Neural crest cell (in vitro differentiated cells): Measurements from ENCODE around the gene IFNLR1. TPM values are rescaled to one million over a fixed set of nuclear protein-coding genes. Genes with fewer than 3 reads are reported as not detected.

Experiments used
- DNase-seq: peaks from one replicate; pipeline ENCODE4 v3.0.0; 2021; ENCODE audit warnings: low read depth, mixed read lengths, low spot score
- H3K27ac Mint-ChIP-seq: one replicate; pipeline ENCODE4 v1.8.0; 2021; ENCODE audit warnings: mild to moderate bottlenecking, mixed read lengths; ENCODE audit not compliant: unreplicated experiment
- H3K27me3 Mint-ChIP-seq: 2 replicates; pipeline ENCODE4 v1.8.0; 2021; ENCODE audit warnings: low read depth, mild to moderate bottlenecking, mixed read lengths
- H3K36me3 Mint-ChIP-seq: 2 replicates; pipeline ENCODE4 v1.8.0; 2021; ENCODE audit warnings: low read depth, mild to moderate bottlenecking, mixed read lengths
- H3K4me1 Mint-ChIP-seq: 2 replicates; pipeline ENCODE4 v1.8.0; 2021; ENCODE audit warnings: mixed read lengths
- H3K4me3 Mint-ChIP-seq: one replicate; pipeline ENCODE4 v1.8.0; 2021; ENCODE audit warnings: mild to moderate bottlenecking, mixed read lengths
- H3K9me3 Mint-ChIP-seq: 2 replicates; pipeline ENCODE4 v1.8.0; 2021; ENCODE audit warnings: mixed read lengths
- total RNA-seq: library from RNA; stranded (reverse); gene quantifications from 2 replicates; pipeline ENCODE4 v1.2.1, GENCODE V29; 2021
- TF ChIP-seq, protein P1 (sequence below): fragments of 200-600 bp; sonication (generic); conservative IDR thresholded peaks from 2 replicates; pipeline ENCODE4 v1.5.0; 2021; ENCODE audit warnings: antibody characterized with exemption, mild to moderate bottlenecking

IFNLR1 gene
- total RNA-seq, 1 donor from 2014 or later: 0.21 TPM

GRCh38 chr1:24169286-24169685, 17.8 kb downstream of the IFNLR1 start:
- TF ChIP-seq, protein P1, sequence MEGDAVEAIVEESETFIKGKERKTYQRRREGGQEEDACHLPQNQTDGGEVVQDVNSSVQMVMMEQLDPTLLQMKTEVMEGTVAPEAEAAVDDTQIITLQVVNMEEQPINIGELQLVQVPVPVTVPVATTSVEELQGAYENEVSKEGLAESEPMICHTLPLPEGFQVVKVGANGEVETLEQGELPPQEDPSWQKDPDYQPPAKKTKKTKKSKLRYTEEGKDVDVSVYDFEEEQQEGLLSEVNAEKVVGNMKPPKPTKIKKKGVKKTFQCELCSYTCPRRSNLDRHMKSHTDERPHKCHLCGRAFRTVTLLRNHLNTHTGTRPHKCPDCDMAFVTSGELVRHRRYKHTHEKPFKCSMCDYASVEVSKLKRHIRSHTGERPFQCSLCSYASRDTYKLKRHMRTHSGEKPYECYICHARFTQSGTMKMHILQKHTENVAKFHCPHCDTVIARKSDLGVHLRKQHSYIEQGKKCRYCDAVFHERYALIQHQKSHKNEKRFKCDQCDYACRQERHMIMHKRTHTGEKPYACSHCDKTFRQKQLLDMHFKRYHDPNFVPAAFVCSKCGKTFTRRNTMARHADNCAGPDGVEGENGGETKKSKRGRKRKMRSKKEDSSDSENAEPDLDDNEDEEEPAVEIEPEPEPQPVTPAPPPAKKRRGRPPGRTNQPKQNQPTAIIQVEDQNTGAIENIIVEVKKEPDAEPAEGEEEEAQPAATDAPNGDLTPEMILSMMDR: no peak
- no peak for DNase-seq
- Mint-ChIP-seq H3K9me3 (no peaks in the 10 kb centered on the region), H3K36me3 (no peaks in the 10 kb centered on the region), H3K4me3 (no peak overlapping the region), H3K27ac (no peak overlapping the region), H3K27me3 (peaks cover 12% of the 10 kb centered on the region), H3K4me1 (no peaks in the 10 kb centered on the region)

DNA sequence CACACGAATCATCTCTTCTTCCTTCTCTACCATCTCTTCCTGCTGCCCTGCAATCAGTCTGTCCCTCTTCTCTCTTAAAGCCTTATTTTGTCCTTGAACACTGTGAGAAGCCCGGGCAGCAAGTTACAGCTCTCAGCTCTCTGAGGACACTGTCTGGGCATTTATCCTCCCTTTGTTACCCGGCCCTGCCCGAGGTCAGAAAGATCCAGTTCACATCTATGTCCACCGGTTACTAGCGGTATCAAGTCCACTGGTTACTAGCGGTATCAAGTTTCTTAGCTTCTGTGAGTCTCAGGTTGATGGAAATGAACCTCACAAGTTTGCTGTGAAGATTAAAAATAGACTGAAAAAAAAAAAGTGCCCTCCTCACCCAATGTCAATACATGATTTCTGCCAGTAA, 18.8 kb downstream of the IFNLR1 start:
- no peaks in the 10 kb centered on the region for H3K36me3 Mint-ChIP-seq
- no peak for DNase-seq
- no peaks in the 10 kb centered on the region for H3K4me1 Mint-ChIP-seq
- H3K27ac Mint-ChIP-seq: no peak overlapping the region
- TF ChIP-seq, protein P1: no peak
- H3K27me3 Mint-ChIP-seq: peaks cover 4% of the 10 kb centered on the region
- H3K4me3 Mint-ChIP-seq: no peak overlapping the region
- H3K9me3 Mint-ChIP-seq: no peaks in the 10 kb centered on the region

- H3K9me3 Mint-ChIP-seq: no peaks in the 10 kb centered on the region
- TF ChIP-seq, protein P1: no peak
- H3K4me3 Mint-ChIP-seq: no peak overlapping the region
- H3K4me1 Mint-ChIP-seq: no peaks in the 10 kb centered on the region
- H3K27me3 Mint-ChIP-seq: peaks cover 4% of the 10 kb centered on the region
- H3K36me3 Mint-ChIP-seq: no peaks in the 10 kb centered on the region
- no peak for DNase-seq
- no peak overlapping the region for H3K27ac Mint-ChIP-seq
Observed at GRCh38 chr1:24167008-24167407, 20.1 kb downstream of the IFNLR1 start.

GRCh38 chr1:24165500-24165899, 21.6 kb downstream of the IFNLR1 start:
- Mint-ChIP-seq H3K27ac (no peak overlapping the region), H3K36me3 (no peaks in the 10 kb centered on the region), H3K27me3 (peaks cover 6% of the 10 kb centered on the region), H3K4me1 (no peaks in the 10 kb centered on the region), H3K4me3 (no peak overlapping the region), H3K9me3 (no peaks in the 10 kb centered on the region)
- no peak for DNase-seq
- TF ChIP-seq, protein P1: no peak

DNA sequence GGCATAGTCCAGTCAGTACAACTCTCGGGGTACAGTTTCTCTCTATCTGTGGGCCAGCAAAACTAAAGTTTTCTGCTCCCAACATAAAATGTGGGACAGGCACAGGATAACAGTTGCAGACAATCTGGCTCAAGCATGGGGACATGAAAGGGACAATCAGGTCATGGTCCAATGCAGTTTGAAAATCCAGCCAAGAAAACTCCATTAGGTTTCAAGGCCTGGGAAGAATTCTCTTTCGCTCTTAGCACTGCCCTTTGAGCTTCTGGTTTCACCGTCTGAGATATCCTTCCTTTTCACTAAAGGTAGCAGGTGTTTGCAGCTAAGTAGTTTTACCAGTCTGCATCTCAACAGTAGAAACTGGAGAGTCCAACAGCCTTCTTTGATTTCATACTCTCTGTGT, 23.1 kb downstream of the IFNLR1 start:
- H3K36me3 Mint-ChIP-seq: no peaks in the 10 kb centered on the region
- H3K27ac Mint-ChIP-seq: no peak overlapping the region
- no peak overlapping the region for H3K4me3 Mint-ChIP-seq
- no peaks in the 10 kb centered on the region for H3K9me3 Mint-ChIP-seq
- TF ChIP-seq, protein P1: no peak
- peaks cover 8% of the 10 kb centered on the region for H3K27me3 Mint-ChIP-seq
- no peak for DNase-seq
- no peaks in the 10 kb centered on the region for H3K4me1 Mint-ChIP-seq

- DNase-seq: no peak
- Mint-ChIP-seq H3K27ac (peak overlapping the region; percentile 64), H3K4me1 (no peaks in the 10 kb centered on the region), H3K36me3 (no peaks in the 10 kb centered on the region), H3K9me3 (no peaks in the 10 kb centered on the region), H3K4me3 (no peak overlapping the region), H3K27me3 (peaks cover 11% of the 10 kb centered on the region)
- TF ChIP-seq, protein P1: no peak
Observed at GRCh38 chr1:24162201-24162600, 24.9 kb downstream of the IFNLR1 start.
